ENCODE measurements around the gene NAA15.

NAA15 gene

GRCh38 chr4:139391731-139392130 lies 90.4 kb downstream of the NAA15 start:
- no peaks in the 10 kb centered on the region for H3K9me3 ChIP-seq (ENCODE audit: control insufficient read depth, insufficient read depth, low read depth, low read length)
- no peak overlapping the region for H3K27ac ChIP-seq (ENCODE audit: extremely low read depth, low read depth, low read length)
- TF ChIP-seq ZNF830 (tag by site-specific recombination; IDR thresholded peaks at IDR 0.05; ENCODE audit: low read depth) (no peak), ZNF155 (tag by site-specific recombination; IDR thresholded peaks at IDR 0.05) (no peak), ZNF555 (tag by site-specific recombination; conservative IDR thresholded peaks at IDR 0.05) (no peak), GLI2 (tag by site-specific recombination; IDR thresholded peaks at IDR 0.05; ENCODE audit: borderline replicate concordance, low read depth) (no peak), ZNF544 (tag by site-specific recombination; IDR thresholded peaks at IDR 0.05) (no peak), ZBTB21 (tag by site-specific recombination; IDR thresholded peaks at IDR 0.05) (no peak), MEIS1 (CRISPR knock-in tag; IDR thresholded peaks at IDR 0.05; ENCODE audit: borderline replicate concordance) (no peak), GLIS2 (tag by site-specific recombination; IDR thresholded peaks at IDR 0.05) (no peak), ZNF791 (tag by site-specific recombination; IDR thresholded peaks at IDR 0.05) (no peak), PRDM1 (tag by site-specific recombination; IDR thresholded peaks at IDR 0.05) (no peak), ZNF843 (tag by site-specific recombination; IDR thresholded peaks at IDR 0.05) (no peak), ZNF133 (tag by site-specific recombination; IDR thresholded peaks at IDR 0.05) (no peak), ZNF394 (tag by site-specific recombination; IDR thresholded peaks at IDR 0.05; ENCODE audit: borderline replicate concordance) (no peak)
- TF ChIP-seq, protein P1, sequence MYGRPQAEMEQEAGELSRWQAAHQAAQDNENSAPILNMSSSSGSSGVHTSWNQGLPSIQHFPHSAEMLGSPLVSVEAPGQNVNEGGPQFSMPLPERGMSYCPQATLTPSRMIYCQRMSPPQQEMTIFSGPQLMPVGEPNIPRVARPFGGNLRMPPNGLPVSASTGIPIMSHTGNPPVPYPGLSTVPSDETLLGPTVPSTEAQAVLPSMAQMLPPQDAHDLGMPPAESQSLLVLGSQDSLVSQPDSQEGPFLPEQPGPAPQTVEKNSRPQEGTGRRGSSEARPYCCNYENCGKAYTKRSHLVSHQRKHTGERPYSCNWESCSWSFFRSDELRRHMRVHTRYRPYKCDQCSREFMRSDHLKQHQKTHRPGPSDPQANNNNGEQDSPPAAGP (tag by site-specific recombination; IDR thresholded peaks at IDR 0.05) = no peak
- CTCF ChIA-PET = no interaction called here
- POLR2A ChIA-PET = no interaction called here
- H3K36me3 ChIP-seq (ENCODE audit: control insufficient read depth in 2 of 2, insufficient read depth in 1 of 2, low read length in 2 of 2) = peaks cover 4 to 68% of the 10 kb centered on the region in 2 experiments; a peak in 2 of 3 replicates
- H3K4me1 ChIP-seq (ENCODE audit: control insufficient read depth, insufficient read depth, low read length) = no peaks in the 10 kb centered on the region
- no peak overlapping the region for H3K4me3 ChIP-seq (ENCODE audit: low read depth, low read length)

GRCh38 chr4:139392797-139393196 lies 91.5 kb downstream of the NAA15 start:
- ChIA-PET POLR2A (no interaction called here), CTCF (no interaction called here)
- H3K27ac ChIP-seq (ENCODE audit: extremely low read depth, low read depth, low read length) = no peak overlapping the region
- TF ChIP-seq ZNF214 (tag by site-specific recombination; IDR thresholded peaks at IDR 0.05; ENCODE audit: borderline replicate concordance) (no peak), ZNF548 (tag by site-specific recombination; IDR thresholded peaks at IDR 0.05) (no peak), PRDM2 (tag by site-specific recombination; IDR thresholded peaks at IDR 0.05; ENCODE audit: borderline replicate concordance) (no peak), ZNF473 (tag by site-specific recombination; IDR thresholded peaks at IDR 0.05) (no peak), ZNF184 (tag by site-specific recombination; IDR thresholded peaks at IDR 0.05) (no peak), ZNF76 (tag by site-specific recombination; IDR thresholded peaks at IDR 0.05; ENCODE audit: borderline replicate concordance, low read depth) (no peak)
- H3K4me3 ChIP-seq (ENCODE audit: low read depth, low read length) = no peak overlapping the region
- H3K9me3 ChIP-seq (ENCODE audit: control insufficient read depth, insufficient read depth, low read depth, low read length) = no peaks in the 10 kb centered on the region
- H3K36me3 ChIP-seq (ENCODE audit: control insufficient read depth in 2 of 2, insufficient read depth in 1 of 2, low read length in 2 of 2) = peaks cover 4 to 59% of the 10 kb centered on the region in 2 experiments; a peak in 2 of 3 replicates
- H3K4me1 ChIP-seq (ENCODE audit: control insufficient read depth, insufficient read depth, low read length) = no peaks in the 10 kb centered on the region
